HL-60 (cell line): Measurements from ENCODE around the gene ATAD1.
"Not testable (repeated sequence)": the region's sequence is repeated elsewhere in the genome, so short reads cannot be mapped to it uniquely, and the experiment has no call there.

ENCODE experiments used
- DNase-seq, 2 experiments: peaks; one replicate each; pipeline ENCODE4 v3.0.0-alpha.2; 2010 to 2020; ENCODE audit warnings: low read depth in 1 of 2, low spot score in 1 of 2
- H3K27ac ChIP-seq: fragments of 250-450 bp; sonication (Bioruptor Pico); replicated peaks from 2 replicates; pipeline ENCODE4 v1.5.1; 2020; ENCODE audit warnings: mild to moderate bottlenecking, moderate library complexity
- H3K27me3 ChIP-seq: fragments of 250-450 bp; sonication (Bioruptor Pico); 2 replicates; pipeline ENCODE4 v1.5.1; 2021; ENCODE audit warnings: mild to moderate bottlenecking, moderate library complexity; ENCODE audit not compliant: insufficient read depth, poor library complexity, severe bottlenecking
- H3K4me3 ChIP-seq: replicated peaks from 2 replicates; pipeline ENCODE4 v1.5.1; 2011; ENCODE audit warnings: mild to moderate bottlenecking, control low read depth, low read length; ENCODE audit not compliant: insufficient read depth
- GABPA ChIP-seq: IDR thresholded peaks from 2 replicates; pipeline ENCODE4 v1.6.1; 2012; ENCODE audit warnings: low read depth
- POLR2AphosphoS5 ChIP-seq: IDR thresholded peaks from 2 replicates; pipeline ENCODE4 v1.6.1; 2012; ENCODE audit warnings: low read depth
- SPI1 ChIP-seq: IDR thresholded peaks from 2 replicates; pipeline ENCODE4 v1.6.1; 2012; ENCODE audit warnings: low read depth, mild to moderate bottlenecking, borderline replicate concordance
- TF ChIP-seq, protein P1 (sequence below): IDR thresholded peaks from one replicate; pipeline ENCODE4 v1.5.1; 2011; ENCODE audit warnings: low read length, control low read depth, inconsistent platforms; ENCODE audit not compliant: insufficient read depth
- TF ChIP-seq, protein P2 (sequence below): IDR thresholded peaks from 2 replicates; pipeline ENCODE4 v1.6.1; 2012; ENCODE audit warnings: low read depth; ENCODE audit not compliant: insufficient replicate concordance

ATAD1 gene

DNA sequence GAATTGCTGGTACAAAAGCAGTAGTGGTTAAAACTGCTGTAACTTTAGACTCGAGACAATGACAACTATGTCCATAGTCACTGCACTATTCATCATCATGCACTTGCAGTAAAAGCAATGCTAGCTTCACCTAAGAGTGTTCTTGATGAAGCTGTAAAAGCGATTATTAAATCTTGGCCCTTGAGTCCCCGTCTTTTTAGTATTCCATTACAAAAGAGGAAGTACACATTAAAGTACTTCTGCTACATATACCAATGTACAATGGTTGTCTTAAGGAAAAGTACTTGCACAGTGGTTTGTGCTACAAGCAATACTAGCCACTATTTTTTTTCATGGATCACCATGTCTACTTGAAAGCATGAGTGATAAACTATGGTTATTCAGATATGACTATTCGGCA is 78.3 kb downstream of the ATAD1 start:
- TF ChIP-seq GABPA (no peak), SPI1 (peak; percentile 46; the same call in 1 of the 2 replicates)
- H3K4me3 ChIP-seq: no peak overlapping the region
- H3K27me3 ChIP-seq: no peaks in the 10 kb centered on the region
- H3K27ac ChIP-seq: no peak overlapping the region
- DNase-seq: no peak

DNA sequence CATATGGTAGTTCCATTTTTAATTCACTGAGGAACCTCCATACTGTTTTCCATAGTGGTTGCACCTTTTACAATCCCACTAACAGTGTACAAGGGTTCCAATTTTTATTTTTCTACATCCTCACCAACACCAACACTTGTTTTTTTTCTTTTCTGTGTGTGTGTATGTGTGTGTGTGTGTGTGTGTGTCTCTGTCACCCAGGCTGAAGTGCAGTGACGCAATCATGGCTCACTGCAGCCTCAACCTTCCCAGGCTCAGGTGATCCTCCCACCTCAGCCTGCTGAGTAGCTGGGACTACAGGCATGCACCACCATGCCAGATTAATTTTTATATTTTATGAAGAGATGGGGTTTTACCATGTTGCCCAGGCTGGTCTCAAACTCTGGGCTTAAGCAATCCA is 79.8 kb downstream of the ATAD1 start:
- not testable (repeated sequence) for H3K4me3 ChIP-seq, H3K27me3 ChIP-seq, DNase-seq, H3K27ac ChIP-seq

DNA sequence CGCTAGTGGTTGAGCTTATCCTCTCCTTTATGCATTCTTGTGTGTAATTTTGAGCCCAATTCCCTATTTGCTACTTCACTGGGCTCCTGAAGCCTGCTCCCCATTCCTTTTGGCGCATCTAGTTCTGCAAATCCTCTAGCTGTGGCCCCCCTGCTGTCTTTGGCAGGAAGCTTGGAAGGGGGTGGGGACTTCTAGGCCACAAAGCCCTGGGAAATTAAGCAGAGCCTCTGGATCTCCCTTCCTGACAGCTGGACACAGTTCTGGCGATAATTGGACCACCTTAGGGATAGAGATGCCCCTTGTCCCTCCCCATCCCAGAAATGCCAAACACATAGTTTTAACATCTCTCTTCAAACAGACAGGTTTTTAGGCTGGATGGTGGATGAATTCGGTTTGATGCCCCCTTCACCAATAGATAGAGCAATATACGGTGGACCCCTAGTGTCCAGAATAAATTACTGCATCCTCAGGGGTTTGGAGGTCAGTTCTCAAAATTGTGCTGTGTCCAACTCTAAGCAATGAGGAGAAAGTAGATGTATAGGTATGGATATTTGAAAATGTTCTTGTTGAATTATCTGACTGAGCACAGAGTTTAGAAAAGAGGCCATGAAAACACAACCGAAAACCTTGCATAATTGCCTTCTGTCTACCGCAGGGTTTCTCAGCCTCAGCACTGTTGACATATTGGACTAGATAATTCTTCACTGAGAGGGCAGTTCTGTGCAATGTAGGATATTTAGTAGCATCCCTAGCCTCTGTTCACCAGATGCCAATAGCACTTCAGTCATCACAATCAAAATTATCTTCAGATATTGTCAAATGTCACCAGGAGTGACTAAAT is 82.8 kb downstream of the ATAD1 start:
- no peak for DNase-seq
- no peaks in the 10 kb centered on the region for H3K27me3 ChIP-seq
- no peak overlapping the region for H3K4me3 ChIP-seq
- TF ChIP-seq POLR2AphosphoS5 (no peak), SPI1 (no peak)
- TF ChIP-seq, protein P1, sequence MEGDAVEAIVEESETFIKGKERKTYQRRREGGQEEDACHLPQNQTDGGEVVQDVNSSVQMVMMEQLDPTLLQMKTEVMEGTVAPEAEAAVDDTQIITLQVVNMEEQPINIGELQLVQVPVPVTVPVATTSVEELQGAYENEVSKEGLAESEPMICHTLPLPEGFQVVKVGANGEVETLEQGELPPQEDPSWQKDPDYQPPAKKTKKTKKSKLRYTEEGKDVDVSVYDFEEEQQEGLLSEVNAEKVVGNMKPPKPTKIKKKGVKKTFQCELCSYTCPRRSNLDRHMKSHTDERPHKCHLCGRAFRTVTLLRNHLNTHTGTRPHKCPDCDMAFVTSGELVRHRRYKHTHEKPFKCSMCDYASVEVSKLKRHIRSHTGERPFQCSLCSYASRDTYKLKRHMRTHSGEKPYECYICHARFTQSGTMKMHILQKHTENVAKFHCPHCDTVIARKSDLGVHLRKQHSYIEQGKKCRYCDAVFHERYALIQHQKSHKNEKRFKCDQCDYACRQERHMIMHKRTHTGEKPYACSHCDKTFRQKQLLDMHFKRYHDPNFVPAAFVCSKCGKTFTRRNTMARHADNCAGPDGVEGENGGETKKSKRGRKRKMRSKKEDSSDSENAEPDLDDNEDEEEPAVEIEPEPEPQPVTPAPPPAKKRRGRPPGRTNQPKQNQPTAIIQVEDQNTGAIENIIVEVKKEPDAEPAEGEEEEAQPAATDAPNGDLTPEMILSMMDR: peak; percentile 36
- H3K27ac ChIP-seq: no peak overlapping the region

DNA sequence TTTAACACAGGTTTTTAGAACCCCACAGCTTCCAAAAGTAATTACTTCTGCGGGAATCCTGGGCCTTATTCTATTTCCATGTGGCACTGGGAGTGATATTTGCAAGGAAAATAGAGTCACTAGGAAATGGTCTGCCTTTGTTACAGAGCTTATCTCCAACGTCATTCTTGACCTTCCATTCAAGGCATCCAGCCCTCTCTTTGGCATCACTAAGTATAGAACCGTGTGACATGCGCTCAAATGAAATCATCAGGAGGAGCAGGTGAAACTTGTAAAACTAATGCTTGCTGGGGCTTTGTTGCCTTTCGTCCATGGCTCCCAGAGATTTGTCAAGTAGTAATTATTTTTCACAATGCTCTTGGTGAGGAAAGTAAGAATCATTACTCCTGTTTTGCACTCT is 84.9 kb downstream of the ATAD1 start:
- H3K4me3 ChIP-seq: no peak overlapping the region
- H3K27ac ChIP-seq: no peak overlapping the region
- no peaks in the 10 kb centered on the region for H3K27me3 ChIP-seq
- no peak for DNase-seq
- no peak for TF ChIP-seq POLR2AphosphoS5
- TF ChIP-seq, protein P1: no peak
- no peak for TF ChIP-seq SPI1
- no peak for TF ChIP-seq GABPA
- TF ChIP-seq, protein P2, sequence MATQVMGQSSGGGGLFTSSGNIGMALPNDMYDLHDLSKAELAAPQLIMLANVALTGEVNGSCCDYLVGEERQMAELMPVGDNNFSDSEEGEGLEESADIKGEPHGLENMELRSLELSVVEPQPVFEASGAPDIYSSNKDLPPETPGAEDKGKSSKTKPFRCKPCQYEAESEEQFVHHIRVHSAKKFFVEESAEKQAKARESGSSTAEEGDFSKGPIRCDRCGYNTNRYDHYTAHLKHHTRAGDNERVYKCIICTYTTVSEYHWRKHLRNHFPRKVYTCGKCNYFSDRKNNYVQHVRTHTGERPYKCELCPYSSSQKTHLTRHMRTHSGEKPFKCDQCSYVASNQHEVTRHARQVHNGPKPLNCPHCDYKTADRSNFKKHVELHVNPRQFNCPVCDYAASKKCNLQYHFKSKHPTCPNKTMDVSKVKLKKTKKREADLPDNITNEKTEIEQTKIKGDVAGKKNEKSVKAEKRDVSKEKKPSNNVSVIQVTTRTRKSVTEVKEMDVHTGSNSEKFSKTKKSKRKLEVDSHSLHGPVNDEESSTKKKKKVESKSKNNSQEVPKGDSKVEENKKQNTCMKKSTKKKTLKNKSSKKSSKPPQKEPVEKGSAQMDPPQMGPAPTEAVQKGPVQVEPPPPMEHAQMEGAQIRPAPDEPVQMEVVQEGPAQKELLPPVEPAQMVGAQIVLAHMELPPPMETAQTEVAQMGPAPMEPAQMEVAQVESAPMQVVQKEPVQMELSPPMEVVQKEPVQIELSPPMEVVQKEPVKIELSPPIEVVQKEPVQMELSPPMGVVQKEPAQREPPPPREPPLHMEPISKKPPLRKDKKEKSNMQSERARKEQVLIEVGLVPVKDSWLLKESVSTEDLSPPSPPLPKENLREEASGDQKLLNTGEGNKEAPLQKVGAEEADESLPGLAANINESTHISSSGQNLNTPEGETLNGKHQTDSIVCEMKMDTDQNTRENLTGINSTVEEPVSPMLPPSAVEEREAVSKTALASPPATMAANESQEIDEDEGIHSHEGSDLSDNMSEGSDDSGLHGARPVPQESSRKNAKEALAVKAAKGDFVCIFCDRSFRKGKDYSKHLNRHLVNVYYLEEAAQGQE: no peak

DNA sequence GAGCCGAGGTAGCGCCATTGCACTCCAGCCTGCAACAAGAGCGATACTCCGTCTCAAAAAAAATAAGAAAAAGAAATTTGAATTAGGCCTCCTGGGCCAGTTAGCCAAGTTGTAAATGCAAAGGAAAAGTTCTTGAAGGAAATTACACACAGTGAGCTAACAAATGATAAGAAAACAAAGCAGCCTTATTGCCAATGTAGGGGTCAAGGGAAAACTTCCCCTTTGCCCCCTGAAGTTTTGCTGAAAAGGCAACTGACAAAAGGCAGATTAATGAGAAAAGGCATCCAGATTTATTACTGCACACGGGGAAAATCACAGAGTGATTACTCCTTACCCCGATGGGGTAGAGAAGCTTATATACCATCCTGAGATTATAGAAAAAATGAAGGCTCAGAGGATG is 88.1 kb downstream of the ATAD1 start:
- no peak for DNase-seq
- TF ChIP-seq, protein P1: no peak
- no peak for TF ChIP-seq GABPA
- TF ChIP-seq POLR2AphosphoS5: no peak
- Histone ChIP-seq H3K27me3 (no peaks in the 10 kb centered on the region), H3K27ac (no peak overlapping the region), H3K4me3 (no peak overlapping the region)
